ENCODE results near the gene WASHC2A. TPM values are rescaled to one million over a fixed set of nuclear protein-coding genes. Genes with fewer than 3 reads are reported as not detected.
"Not testable (repeated sequence)": the region's sequence is repeated elsewhere in the genome, so short reads cannot be mapped to it uniquely, and the experiment has no call there.

The WASHC2A gene
- total RNA-seq, 1 donor from 2014 or later = 36.0 TPM

- not testable (repeated sequence) for DNase-seq (ENCODE audit: low read depth, low spot score)
These were observed 552 bp downstream of the WASHC2A start for GRCh38 chr10:50068352-50068659.

GRCh38 chr10:50075139-50075538 is 7.4 kb downstream of the WASHC2A start:
- not testable (repeated sequence) for DNase-seq (ENCODE audit: low read depth, low spot score)

GRCh38 chr10:50075544-50075943 is 7.8 kb downstream of the WASHC2A start:
- DNase-seq (ENCODE audit: low read depth, low spot score) = not testable (repeated sequence)

GRCh38 chr10:50091304-50091703 is 23.6 kb downstream of the WASHC2A start:
- not testable (repeated sequence) for DNase-seq (ENCODE audit: low read depth, low spot score)

- not testable (repeated sequence) for DNase-seq (ENCODE audit: low read depth, low spot score)
These were observed 25.2 kb downstream of the WASHC2A start for GRCh38 chr10:50092928-50093327.

GRCh38 chr10:50094630-50095029 is 26.9 kb downstream of the WASHC2A start:
- DNase-seq (ENCODE audit: low read depth, low spot score) = not testable (repeated sequence)

GRCh38 chr10:50095402-50095801 is 27.6 kb downstream of the WASHC2A start:
- DNase-seq (ENCODE audit: low read depth, low spot score) = not testable (repeated sequence)

GRCh38 chr10:50096722-50097121 is 29.0 kb downstream of the WASHC2A start:
- DNase-seq (ENCODE audit: low read depth, low spot score) = not testable (repeated sequence)

GRCh38 chr10:50098645-50099044 is 30.9 kb downstream of the WASHC2A start:
- DNase-seq (ENCODE audit: low read depth, low spot score) = not testable (repeated sequence)

GRCh38 chr10:50101139-50101582 is 33.4 kb downstream of the WASHC2A start:
- DNase-seq (ENCODE audit: low read depth, low spot score) = not testable (repeated sequence)

GRCh38 chr10:50101747-50102146 is 34.0 kb downstream of the WASHC2A start:
- DNase-seq (ENCODE audit: low read depth, low spot score) = not testable (repeated sequence)

- not testable (repeated sequence) for DNase-seq (ENCODE audit: low read depth, low spot score)
These were observed 34.5 kb downstream of the WASHC2A start for GRCh38 chr10:50102267-50102666.

GRCh38 chr10:50108999-50109698 is 41.4 kb downstream of the WASHC2A start:
- DNase-seq (ENCODE audit: low read depth, low spot score) = not testable (repeated sequence)

- DNase-seq (ENCODE audit: low read depth, low spot score) = not testable (repeated sequence)
These were observed 44.8 kb downstream of the WASHC2A start for GRCh38 chr10:50112419-50113112.

GRCh38 chr10:50126765-50127164 is 59.0 kb downstream of the WASHC2A start:
- not testable (repeated sequence) for DNase-seq (ENCODE audit: low read depth, low spot score)

- DNase-seq (ENCODE audit: low read depth, low spot score) = not testable (repeated sequence)
These were observed 60.1 kb downstream of the WASHC2A start for GRCh38 chr10:50127770-50128292.

GRCh38 chr10:50131245-50131965 is 63.7 kb downstream of the WASHC2A start:
- DNase-seq (ENCODE audit: low read depth, low spot score) = not testable (repeated sequence)

GRCh38 chr10:50132322-50132721 is 64.6 kb downstream of the WASHC2A start:
- DNase-seq (ENCODE audit: low read depth, low spot score) = not testable (repeated sequence)

- DNase-seq (ENCODE audit: low read depth, low spot score) = not testable (repeated sequence)
These were observed 65.1 kb downstream of the WASHC2A start for GRCh38 chr10:50132841-50133240.

GRCh38 chr10:50143512-50144174 is 75.9 kb downstream of the WASHC2A start:
- peak; percentile 7 for DNase-seq (ENCODE audit: low read depth, low spot score)

GRCh38 chr10:50145575-50145974 is 77.8 kb downstream of the WASHC2A start:
- not testable (repeated sequence) for DNase-seq (ENCODE audit: low read depth, low spot score)

All from pulmonary artery endothelial cell (primary cell).